Endometrium (tissue), 2 donors: ENCODE data around the gene ACTR1B.
"Not testable (repeated sequence)": the region's sequence is repeated elsewhere in the genome, so short reads cannot be mapped to it uniquely, and the experiment has no call there.

ENCODE experiments used
- FAIRE-seq: peaks from 2 replicates; lab custom pipeline; 2012; peaks lifted over from hg19 to GRCh38; lab: Jason Lieb, UNC
- donor health status: control.
- donor health status: control.

Gene ACTR1B

GRCh38 chr2:97688062-97688827 lies 24.4 kb upstream of the ACTR1B start:
- FAIRE-seq, result no peak

GRCh38 chr2:97687235-97687634 lies 23.4 kb upstream of the ACTR1B start:
- not testable (repeated sequence) for FAIRE-seq

- FAIRE-seq, result no peak
These were observed 14.5 kb upstream of the ACTR1B start for GRCh38 chr2:97678298-97678697.

- no peak for FAIRE-seq
These were observed 13.6 kb upstream of the ACTR1B start for GRCh38 chr2:97677480-97677879.

- no peak for FAIRE-seq
These were observed 12.8 kb upstream of the ACTR1B start for GRCh38 chr2:97676620-97677019.

- no peak for FAIRE-seq
These were observed 11.7 kb upstream of the ACTR1B start for GRCh38 chr2:97675430-97676113.

GRCh38 chr2:97673915-97674283 lies 10.1 kb upstream of the ACTR1B start:
- no peak for FAIRE-seq

- FAIRE-seq, result no peak
These were observed 9.5 kb upstream of the ACTR1B start for GRCh38 chr2:97673182-97673914.

- FAIRE-seq, result not testable (repeated sequence)
These were observed 8.8 kb upstream of the ACTR1B start for GRCh38 chr2:97672606-97673140.

- no peak for FAIRE-seq
These were observed 7.7 kb upstream of the ACTR1B start for GRCh38 chr2:97671526-97671925.

- FAIRE-seq, result no peak
These were observed 6.6 kb upstream of the ACTR1B start for GRCh38 chr2:97670471-97670870.

GRCh38 chr2:97669448-97669847 lies 5.6 kb upstream of the ACTR1B start, which contains the start of gene C2orf92:
C2orf92 (plus strand) TSS chr2:97669713; CDS start chr2:97669789, 76 bp downstream.
- FAIRE-seq, result no peak

- FAIRE-seq, result no peak
These were observed 759 bp upstream of the ACTR1B start for GRCh38 chr2:97664636-97664970.

GRCh38 chr2:97663626-97663961 lies 250 bp downstream of the ACTR1B start:
- no peak for FAIRE-seq

GRCh38 chr2:97662895-97663625 lies 784 bp downstream of the ACTR1B start:
- FAIRE-seq, result no peak

- no peak for FAIRE-seq
These were observed 1.4 kb downstream of the ACTR1B start for GRCh38 chr2:97662386-97662894.

GRCh38 chr2:97661927-97662326 lies 1.9 kb downstream of the ACTR1B start:
- FAIRE-seq, result no peak

GRCh38 chr2:97660775-97661389 lies 3.0 kb downstream of the ACTR1B start:
- FAIRE-seq, result no peak

GRCh38 chr2:97660044-97660774 lies 3.6 kb downstream of the ACTR1B start:
- no peak for FAIRE-seq

GRCh38 chr2:97659256-97660043 lies 4.4 kb downstream of the ACTR1B start:
- no peak for FAIRE-seq
